Measurements from ENCODE around the gene ATL1. TPM values are rescaled to one million over a fixed set of nuclear protein-coding genes. Genes with fewer than 3 reads are reported as not detected.
A peak's percentile ranks its signal among the peaks of the same experiment; 100 is the strongest.

The ATL1 gene
- total RNA-seq, 1 donor from 2014 or later = 2.0 TPM

- no peak for DNase-seq (ENCODE audit: low read depth)
- H3K4me3 ChIP-seq (ENCODE audit: low read depth, low read length) = no peak overlapping the region
- TF ChIP-seq CTCF (conservative IDR thresholded peaks at IDR 0.05; ENCODE audit: low read depth, low read length) = no peak
These were observed 117.0 kb downstream of the ATL1 start for GRCh38 chr14:50676814-50677516.

DNA sequence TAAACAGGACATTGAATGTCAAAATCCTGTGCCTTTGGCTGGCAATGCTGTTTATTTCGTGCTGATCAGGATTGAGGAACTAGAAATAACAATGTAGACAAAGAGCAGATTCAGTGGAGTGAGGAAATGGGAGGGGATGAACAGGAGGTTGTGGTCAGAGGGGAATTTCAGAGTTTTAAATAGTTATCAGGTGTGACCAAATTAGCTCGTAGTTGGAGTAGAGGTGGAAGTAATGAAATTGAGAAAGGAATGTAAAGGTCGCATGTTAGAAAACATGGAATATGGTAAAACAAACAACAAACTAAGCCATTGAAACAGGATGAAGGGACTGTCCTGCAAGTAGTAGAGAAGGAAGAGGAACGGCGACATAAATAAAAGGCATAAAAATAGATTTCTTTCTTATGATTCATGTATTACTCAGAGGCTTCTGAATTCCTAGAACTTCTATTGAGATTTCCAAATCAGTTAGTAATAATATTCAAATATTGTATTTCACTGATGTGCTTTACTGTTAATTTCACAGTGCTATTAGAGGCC lies 117.7 kb downstream of the ATL1 start:
- no peak overlapping the region for H3K4me3 ChIP-seq (ENCODE audit: low read depth, low read length)
- DNase-seq (ENCODE audit: low read depth) = peak; percentile 48
- no peak for TF ChIP-seq CTCF (conservative IDR thresholded peaks at IDR 0.05; ENCODE audit: low read depth, low read length)

DNA sequence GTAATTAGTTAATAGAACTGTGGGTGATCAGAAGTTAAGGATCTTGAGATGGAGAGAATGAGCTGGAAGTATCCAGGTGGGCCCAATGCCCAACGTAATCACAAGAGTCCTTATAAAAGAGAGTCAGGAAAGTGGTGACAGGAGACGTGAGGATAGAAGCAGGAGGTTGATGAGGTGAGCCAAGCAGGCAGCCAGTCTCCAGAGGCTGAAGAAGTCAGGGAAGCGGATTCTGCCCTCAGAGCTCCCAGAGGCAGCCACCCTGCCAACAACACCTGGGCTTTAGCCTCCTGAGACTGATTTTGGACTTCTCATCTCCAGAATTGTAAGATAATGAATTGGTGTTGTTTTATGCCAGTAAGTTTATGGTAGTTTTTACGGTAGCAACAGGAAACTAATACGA lies 118.2 kb downstream of the ATL1 start:
- DNase-seq (ENCODE audit: low read depth) = no peak
- TF ChIP-seq CTCF (conservative IDR thresholded peaks at IDR 0.05; ENCODE audit: low read depth, low read length) = no peak
- no peak overlapping the region for H3K4me3 ChIP-seq (ENCODE audit: low read depth, low read length)

- no peak for TF ChIP-seq CTCF (conservative IDR thresholded peaks at IDR 0.05; ENCODE audit: low read depth, low read length)
- no peak for DNase-seq (ENCODE audit: low read depth)
These were observed 119.7 kb downstream of the ATL1 start for GRCh38 chr14:50679674-50680073.

More at GRCh38 chr14:50679674-50680073, 119.7 kb downstream of the ATL1 start:
- H3K4me3 ChIP-seq (ENCODE audit: low read depth, low read length) = no peak overlapping the region

Other genes starting within 250 kb of the ATL1 start
- 4.0 and 6.1 TPM in 2 replicates for gene L2HGDH, start 247.9 kb upstream of the ATL1 start, total RNA-seq
- gene DMAC2L, start 247.8 kb upstream of the ATL1 start, total RNA-seq = 5.4 and 9.5 TPM in 2 replicates
- gene CDKL1, start 163.3 kb upstream of the ATL1 start, total RNA-seq = 23.0 and 47.4 TPM in 2 replicates
- 83.8 and 128 TPM in 2 replicates for gene MAP4K5, start 27.6 kb upstream of the ATL1 start, total RNA-seq
- 29.0 and 32.6 TPM in 2 replicates for gene SAV1, start 108.2 kb downstream of the ATL1 start, total RNA-seq